ENCODE results near the gene GTF2A1.
"Not testable (repeated sequence)": the region's sequence is repeated elsewhere in the genome, so short reads cannot be mapped to it uniquely, and the experiment has no call there.

GTF2A1 gene

GRCh38 chr14:81220830-81221578 lies at the start of gene GTF2A1:
Gene GTF2A1 (minus strand): TSS chr14:81220959. CDS start chr14:81220518, 441 bp downstream.
- peak; percentile 90 to 96 (median 95) for DNase-seq

- DNase-seq: no peak
Measured at GRCh38 chr14:81269979-81270375, 49.2 kb upstream of the GTF2A1 start.

- no peak for DNase-seq
Measured at GRCh38 chr14:81269100-81269978, 48.6 kb upstream of the GTF2A1 start.

GRCh38 chr14:81268016-81268416 lies 47.3 kb upstream of the GTF2A1 start:
- DNase-seq: no peak

GRCh38 chr14:81265636-81266169 lies 44.9 kb upstream of the GTF2A1 start:
- no peak for DNase-seq

- no peak for DNase-seq
Measured at GRCh38 chr14:81264671-81265070, 43.9 kb upstream of the GTF2A1 start.

GRCh38 chr14:81263777-81264410 lies 43.1 kb upstream of the GTF2A1 start:
- no peak for DNase-seq

GRCh38 chr14:81261176-81261575 lies 40.4 kb upstream of the GTF2A1 start:
- no peak for DNase-seq

GRCh38 chr14:81260732-81261131 lies 40.0 kb upstream of the GTF2A1 start:
- no peak for DNase-seq

GRCh38 chr14:81256289-81256960 lies 35.7 kb upstream of the GTF2A1 start:
- no peak for DNase-seq

- DNase-seq: no peak
Measured at GRCh38 chr14:81252278-81252677, 31.5 kb upstream of the GTF2A1 start.

GRCh38 chr14:81247271-81247766 lies 26.6 kb upstream of the GTF2A1 start:
- DNase-seq: no peak

- no peak for DNase-seq
Measured at GRCh38 chr14:81246461-81247270, 25.9 kb upstream of the GTF2A1 start.

GRCh38 chr14:81245771-81246170 lies 25.0 kb upstream of the GTF2A1 start:
- no peak for DNase-seq

GRCh38 chr14:81244431-81244830 lies 23.7 kb upstream of the GTF2A1 start:
- not testable (repeated sequence) for DNase-seq

GRCh38 chr14:81243499-81243898 lies 22.7 kb upstream of the GTF2A1 start:
- no peak for DNase-seq

- DNase-seq: not testable (repeated sequence)
Measured at GRCh38 chr14:81236849-81237248, 16.1 kb upstream of the GTF2A1 start.

- DNase-seq: no peak
Measured at GRCh38 chr14:81236138-81236537, 15.4 kb upstream of the GTF2A1 start.

GRCh38 chr14:81235096-81235495 lies 14.3 kb upstream of the GTF2A1 start:
- DNase-seq: no peak

GRCh38 chr14:81234278-81234677 lies 13.5 kb upstream of the GTF2A1 start:
- no peak for DNase-seq

GRCh38 chr14:81233615-81234014 lies 12.9 kb upstream of the GTF2A1 start:
- DNase-seq: no peak

GRCh38 chr14:81231540-81231939 lies 10.8 kb upstream of the GTF2A1 start:
- DNase-seq: no peak

Data from activated CD4-positive, CD25-positive, alpha-beta regulatory T cell (primary cell).